Measurements from ENCODE around the gene GAB2.
"Not testable (repeated sequence)": the region's sequence is repeated elsewhere in the genome, so short reads cannot be mapped to it uniquely, and the experiment has no call there.

The GAB2 gene

DNA sequence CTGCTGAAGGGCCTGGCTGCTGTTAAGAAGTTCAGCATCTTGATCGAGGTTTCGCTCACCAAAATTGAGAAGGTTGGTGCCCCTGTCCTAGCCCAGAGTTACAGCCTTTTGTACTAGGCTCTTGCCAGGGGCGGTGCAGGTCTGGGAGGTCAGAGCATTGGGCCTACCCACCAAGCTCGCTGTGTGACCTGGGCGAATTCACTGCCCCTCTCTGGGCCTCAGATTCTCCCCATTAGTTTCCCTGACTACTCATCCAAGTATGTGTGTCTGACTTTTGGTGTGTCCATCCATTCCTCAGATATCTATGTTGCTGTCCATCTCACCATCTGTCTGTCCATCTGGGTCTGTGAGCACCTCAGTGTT, 218.0 kb downstream of the GAB2 start:
- DNase-seq, result no peak

DNA sequence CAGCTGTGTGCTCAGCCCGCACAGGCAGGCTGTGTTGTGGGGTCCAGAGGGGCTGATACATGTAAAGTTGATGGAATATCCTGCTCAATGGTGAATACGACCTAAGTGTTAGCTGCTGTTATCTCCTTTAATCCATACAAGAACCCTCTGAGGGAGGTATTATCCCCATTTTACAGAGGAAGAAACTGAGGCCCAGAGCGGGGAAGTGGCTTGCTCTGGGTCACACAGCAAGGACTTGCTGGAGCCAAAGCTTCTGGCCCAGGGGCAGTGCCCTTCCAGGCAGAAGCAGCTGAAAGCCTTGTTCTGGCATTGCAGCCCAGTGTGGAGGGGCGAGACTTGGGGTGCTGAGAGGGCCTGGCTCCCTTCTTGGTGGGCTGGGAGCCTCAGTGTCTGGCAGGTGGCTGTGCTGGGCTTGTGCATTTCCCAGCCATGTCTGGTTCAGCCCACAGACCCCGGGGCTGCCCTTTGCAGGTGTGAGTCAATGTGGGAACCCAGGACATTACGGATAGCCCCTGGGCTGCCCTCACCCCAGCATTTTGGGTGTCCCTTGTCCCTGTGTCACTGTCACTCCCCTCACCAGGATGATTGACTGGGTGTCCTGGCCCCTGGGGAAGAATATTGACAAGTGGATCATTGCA, 218.5 kb downstream of the GAB2 start:
- no peak for DNase-seq

DNA sequence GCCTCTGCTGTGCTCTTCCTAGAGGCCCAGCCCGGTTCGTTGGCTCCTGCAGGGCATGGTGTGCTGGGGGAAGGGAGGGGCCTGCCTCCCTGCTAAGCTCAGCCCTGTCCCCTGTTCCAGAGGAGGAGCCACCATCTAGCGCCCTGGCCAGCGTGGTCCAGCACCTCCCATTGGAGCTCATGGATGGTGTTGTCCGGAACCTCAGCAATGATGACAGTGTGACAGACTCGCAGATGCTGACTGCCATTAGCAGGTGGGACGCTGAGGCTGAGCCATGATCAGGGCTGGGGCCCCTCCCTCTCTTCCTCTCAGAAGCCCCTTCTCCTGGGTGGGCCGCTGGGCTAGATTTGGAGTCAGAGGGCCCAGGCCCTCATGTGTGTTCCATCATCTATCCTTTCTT, 219.8 kb downstream of the GAB2 start:
- DNase-seq, result no peak

DNA sequence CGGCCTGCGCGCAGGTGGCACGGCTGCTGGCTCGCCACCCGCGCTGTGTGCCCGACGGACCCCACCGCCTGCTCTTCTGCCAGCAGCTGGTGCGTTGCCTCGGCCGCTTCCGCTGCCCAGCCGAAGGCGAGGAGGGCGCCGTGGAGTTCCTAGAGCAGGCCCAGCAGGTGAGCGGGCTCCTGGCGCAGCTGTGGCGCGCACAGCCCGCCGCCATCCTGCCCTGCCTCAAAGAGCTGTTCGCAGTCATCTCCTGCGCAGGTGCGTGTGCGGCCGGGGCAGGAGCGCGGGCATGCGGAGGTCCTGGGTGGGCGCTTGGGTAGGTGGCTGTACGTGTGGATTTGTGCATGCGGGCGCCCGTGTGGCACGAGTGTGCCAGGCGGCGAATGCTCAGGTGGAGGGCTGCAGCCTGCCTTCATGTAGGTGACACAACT, 220.9 kb downstream of the GAB2 start:
- no peak for DNase-seq

DNA sequence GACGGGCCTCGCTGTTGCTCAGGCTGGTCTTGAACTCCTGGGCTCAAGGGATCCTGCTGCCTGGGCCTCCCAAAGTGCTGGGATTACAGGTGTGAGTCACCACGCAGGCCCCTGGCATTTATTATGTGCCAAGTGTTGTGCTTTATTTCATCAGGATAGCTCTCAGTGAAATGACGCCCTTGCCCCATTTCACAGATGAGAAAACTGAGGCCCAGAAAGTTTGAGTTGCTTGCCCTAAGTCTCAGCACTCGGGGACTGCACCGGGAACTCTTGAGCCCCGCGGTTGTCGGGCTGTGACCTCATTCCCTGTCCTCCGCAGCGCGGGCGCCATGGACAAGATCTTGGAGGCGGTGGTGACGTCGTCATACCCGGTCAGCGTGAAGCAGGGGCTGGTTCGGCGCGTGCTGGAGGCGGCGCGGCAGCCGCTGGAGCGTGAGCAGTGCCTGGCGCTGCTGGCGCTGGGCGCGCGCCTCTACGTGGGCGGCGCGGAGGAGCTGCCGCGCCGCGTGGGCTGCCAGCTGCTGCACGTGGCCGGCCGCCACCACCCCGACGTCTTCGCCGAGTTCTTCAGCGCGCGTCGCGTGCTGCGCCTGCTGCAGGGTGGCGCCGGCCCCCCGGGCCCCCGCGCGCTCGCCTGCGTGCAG, 221.6 kb downstream of the GAB2 start:
- no peak for DNase-seq

DNA sequence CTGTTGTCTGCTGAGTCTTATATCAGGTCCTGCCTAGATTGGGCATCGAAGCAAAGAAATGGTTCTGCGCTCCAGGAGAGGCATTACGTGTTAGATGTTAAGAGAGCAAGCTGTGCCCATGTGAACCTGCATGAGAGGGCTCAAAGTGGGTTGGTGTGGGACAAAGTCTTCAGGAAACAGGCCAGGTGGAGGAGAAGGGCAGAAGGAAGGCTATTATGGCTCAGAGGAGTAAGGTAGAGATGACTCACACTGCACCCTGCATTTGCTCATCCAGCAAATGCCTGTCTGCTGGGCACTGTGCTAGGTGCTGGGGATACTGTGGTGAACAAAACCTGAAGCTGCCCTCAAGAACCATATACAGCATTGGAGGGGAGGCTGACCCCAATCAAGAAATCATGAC, 223.1 kb downstream of the GAB2 start:
- no peak for DNase-seq

DNA sequence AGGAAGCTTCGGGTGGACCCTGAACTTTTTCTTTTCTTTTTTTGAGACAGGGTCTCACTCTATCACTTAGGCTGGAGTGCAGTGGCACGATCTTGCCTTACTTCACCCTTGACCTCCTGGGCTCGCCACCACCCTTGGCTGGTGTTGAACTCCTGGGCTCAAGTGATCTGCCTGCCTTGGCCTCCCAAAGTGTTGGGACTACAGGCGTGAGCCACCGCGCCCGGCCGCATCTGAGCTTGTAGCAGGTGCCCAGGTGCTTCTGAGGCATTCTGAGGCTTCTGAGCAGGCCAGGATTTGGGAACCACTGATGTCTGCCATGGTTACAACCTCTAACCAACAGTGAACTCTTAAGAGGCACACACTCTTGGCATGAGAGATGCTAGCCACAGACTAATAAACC, 223.8 kb downstream of the GAB2 start:
- no peak for DNase-seq

DNA sequence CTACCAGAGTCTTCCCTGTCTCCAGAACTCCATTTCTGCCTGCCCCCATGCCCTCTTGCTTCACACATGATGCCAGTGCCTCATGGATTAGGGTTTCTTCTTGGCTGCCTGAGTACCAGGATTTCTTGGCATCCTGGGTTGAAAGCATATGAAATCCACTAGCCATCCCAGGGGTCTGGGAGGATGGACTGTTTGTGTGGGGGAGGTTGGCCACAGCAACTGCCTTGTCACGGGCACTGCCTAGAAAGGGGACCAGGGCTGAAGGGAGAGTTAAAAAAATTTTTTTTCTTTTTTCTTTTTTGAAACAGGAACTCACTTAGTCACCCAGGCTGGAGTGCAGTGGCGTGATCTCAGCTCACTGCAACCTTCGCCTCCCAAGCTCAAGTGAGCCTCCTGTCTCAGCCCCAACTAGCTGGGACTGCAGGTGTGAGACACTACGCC, 224.7 kb downstream of the GAB2 start:
- no peak for DNase-seq

DNA sequence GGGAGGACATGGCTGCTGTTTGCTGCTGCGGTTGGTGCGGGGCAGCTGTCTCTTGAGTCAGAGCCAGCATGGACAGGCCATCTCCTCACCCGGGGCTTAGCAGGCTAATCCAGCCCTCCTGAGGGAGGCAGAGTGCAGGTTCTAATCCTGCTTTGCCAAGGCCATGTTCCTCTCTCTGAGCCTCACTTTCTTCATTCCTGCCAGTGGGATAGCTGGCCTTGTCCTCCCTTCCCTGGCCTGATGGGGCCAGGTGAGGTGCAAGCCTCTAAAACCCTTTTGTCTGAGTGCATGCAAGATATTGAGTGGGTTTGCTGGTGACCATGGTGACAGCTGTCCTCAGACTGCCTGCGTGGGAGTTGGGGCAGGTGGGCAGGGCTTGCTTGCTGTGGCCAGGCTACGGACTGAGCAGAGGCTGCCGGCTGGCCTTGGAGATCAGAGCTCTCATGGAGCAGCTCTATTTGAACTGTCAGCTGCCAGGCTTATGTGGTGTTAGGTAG, 225.3 kb downstream of the GAB2 start:
- DNase-seq, result no peak

DNA sequence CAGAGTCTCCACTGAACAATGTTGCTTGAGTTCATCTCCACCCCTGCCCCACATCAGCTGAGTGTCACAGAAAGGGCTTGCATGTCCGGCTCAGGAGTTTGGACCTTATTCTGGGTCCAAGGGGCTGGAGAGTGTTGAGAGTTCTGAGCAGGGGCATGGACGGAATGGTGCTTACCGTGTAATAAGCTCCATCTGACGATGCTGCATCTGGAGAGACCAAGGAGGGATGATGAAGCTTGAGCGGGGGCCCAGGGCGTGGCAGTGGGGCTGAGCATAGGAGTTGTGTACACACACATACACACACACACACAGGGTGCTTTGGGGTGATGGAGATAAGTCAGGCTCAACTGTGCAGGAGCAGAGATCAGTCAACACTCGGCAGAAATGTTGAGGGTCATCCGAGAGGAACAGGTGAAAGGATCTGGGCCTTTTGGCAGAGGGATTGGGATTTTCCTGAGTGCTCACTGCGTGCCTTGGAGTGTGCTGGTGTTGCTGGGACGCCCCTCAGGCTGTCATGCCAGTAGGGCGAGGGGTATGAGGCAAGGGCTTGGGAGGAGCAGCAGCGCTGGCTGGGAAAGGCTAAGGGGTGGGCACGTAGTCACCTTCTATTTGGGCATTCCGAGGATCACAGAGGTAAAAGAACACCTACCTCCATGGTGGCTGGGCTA, 226.6 kb downstream of the GAB2 start:
- DNase-seq, result no peak

DNA sequence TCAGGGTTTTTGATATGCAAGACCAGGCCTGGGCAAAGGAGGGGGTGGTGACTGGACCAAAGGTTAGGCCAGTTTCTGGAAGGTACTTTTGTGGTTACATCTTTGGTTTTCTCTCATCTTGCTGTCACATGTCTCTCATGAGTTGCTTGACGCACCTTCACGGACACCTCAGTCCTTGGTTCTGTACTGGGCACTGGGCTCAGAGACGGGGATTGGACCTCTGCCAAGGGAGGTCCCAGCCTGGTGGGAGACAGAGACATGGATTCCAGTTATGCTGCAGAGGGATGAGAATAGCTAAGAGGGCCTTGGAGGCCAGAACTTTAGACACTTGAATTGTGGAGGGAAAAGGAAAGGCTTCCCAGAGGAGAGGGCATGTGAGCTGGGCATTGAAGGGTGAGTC, 227.2 kb downstream of the GAB2 start:
- DNase-seq, result no peak

DNA sequence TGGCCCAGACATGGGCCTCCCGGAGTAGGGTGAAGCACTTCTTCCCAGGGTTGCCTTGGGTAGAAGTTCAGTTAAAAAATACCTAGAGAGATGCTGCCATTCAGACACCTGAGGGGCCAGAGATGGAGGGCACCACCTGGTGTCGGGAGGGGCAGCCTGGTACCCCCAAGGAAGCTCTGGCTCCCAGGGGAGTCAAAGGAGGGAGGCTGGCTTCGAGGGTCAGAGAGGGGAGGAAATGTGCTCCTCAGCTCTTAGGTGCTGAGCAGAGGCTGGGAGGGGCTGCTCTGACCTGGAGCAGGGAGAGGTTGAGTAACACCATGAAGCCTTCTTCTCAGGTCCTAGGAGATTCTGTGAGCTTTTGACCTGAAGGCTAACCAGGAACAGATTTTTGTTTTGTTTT, 227.8 kb downstream of the GAB2 start:
- no peak for DNase-seq

DNA sequence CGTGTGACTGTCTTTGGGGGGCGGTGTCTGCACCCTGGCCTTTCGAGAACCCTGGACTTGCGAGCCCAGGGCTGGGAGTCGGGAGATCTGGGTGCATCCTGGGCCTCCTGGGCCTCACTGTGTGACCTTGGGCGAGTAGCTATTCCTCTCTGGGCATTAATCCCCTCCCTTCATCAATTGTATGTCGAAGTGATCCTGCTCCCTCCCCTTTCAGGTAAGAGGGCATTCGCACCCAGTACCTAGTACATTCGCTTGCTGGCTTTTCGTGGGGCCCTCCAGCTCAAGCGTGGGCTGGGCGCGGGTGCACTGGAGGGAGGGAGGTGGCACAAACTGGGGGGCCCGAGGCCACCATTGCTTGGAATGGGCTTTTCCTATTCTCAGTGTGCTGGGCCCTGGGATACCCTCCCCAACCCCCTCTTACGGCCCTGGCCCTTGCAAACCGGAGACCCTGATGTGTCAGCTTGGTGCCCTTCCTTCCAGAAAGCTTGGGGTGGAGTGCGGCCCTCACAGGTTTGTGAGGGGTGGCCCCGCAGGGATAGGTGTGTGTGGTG, 228.4 kb downstream of the GAB2 start:
- no peak for DNase-seq

DNA sequence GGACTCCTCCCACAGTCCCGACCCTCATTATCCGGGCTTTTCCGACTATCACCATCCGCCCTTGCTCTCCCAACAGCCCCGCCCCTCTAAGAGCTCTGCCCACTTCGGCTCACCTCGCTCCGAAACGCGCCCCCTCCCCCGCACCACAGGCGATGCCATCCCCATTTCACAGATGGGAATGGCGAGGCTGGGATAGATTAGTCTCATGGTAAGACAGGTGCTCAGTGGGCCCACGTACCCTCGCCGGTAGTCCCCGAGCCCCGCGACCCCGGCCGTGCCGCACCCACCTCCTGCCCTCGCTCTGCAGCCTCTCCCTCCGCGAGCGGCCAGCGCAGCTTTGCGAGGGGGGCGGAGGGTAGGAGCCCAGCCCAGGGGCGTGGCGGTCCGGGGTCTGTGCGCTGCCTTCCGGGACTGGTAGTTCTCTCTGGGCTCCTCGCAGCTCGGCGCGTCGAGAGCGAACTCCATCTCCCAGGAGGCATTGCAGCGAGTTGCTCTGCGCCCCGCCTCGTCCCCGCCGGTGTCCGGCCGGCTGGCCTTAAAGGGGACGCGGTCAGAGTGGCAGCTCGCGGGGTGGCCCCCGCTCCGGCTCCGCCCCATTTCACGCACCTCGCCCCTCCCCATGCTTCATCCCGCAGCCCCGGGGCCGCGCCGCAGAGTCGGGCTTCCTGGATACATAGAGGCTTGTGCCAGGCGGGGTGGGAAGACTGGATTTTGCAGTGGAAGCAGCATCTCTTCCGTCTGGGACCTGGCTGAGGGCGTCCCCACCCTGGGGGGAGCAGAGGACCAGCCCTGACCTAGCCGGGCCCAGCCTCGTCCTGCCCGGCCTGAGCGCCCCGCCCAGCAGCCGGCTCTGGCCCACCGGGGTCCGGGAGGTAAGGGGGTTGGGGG, 229.1 kb downstream of the GAB2 start, which contains the start of the genes KCTD21 and USP35:
Gene KCTD21 (minus strand): TSS at position 341 of the 888 bp plus-strand sequence. CDS start 14,072 bp downstream, outside the sequence.
Gene USP35 (plus strand): TSS at position 634 of the 888 bp plus-strand sequence. CDS start 7,327 bp downstream, outside the sequence.
- peak; percentile 94 for DNase-seq

DNA sequence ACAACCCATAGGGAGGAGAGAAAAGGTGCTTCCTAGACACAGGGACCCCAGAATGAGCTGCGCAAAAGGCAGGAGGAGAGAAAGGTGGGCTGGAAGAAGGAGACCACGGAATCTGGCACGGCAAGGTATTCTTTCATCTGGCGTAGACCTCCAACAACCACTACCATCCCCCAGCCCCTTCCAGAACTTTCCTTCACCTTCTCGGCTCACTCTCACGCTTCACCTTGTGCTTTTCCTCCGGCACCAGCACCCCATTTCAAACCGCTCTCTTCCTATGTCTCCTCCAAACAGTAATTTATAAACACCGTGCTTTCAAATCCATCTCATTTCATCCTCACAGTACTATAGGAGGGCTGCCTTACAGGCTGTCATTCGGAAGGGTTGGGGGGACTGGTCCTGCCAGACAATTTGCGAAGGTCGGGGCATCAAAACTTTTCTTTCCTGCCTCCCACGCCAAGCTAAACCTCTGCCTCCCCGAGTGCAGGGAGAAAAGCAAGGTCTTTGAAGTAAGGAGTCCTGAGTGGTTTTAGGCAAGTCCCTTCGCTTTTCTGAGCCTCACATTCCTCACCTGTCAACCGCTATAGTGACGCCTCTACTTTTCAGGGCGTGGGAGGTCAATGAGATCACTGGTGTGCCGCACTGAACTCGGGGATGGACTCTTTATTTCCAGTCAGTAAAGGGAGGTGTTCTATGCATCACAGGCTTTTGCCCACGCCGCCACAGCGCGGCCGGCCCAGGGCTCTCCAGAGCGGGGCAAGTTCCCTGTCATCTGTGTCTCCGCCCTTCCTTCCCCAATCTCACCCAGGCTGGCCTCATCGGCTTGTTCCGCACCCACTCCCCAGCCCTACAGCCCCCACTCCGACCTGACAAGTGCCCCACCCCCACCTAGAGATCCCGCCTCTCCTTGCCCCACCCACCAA, 230.0 kb downstream of the GAB2 start:
- peak; percentile 88 for DNase-seq

DNA sequence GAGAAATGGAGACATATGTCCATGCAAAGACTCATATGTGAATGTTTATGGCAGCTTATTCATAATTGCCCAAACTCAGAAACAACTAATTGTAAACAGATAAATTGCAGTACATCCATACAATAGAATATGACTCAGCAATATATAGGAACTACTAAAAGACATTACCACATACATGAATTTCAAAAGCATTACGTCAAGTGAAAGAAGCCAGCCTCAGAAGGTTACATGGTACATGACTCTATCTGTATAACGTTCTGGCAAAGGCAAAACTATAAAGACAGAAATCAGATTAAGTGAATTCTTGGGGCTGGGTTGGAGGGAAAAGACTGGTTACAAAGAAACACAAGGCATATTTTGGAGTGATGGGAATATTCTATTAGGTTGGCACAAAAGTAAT, 236.4 kb downstream of the GAB2 start:
- no peak for DNase-seq

DNA sequence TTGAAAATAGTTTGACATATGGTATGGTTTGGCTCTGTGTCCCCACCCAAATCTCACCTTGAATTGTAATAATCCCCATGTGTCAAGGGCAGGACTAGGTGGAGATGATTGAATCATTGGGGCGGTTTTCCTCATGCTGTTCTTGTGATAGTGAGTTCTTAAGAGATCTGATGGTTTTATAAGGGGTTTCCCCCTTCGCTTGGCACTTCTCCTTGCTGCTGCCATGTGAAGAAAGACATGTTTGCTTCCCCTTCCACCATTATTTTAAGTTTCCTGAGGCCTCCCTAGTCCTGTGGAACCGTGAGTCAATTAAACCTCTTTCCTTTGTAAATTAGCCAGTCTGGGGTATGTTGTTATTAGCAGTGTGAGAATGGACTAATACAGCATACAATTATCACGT, 236.9 kb downstream of the GAB2 start:
- no peak for DNase-seq

DNA sequence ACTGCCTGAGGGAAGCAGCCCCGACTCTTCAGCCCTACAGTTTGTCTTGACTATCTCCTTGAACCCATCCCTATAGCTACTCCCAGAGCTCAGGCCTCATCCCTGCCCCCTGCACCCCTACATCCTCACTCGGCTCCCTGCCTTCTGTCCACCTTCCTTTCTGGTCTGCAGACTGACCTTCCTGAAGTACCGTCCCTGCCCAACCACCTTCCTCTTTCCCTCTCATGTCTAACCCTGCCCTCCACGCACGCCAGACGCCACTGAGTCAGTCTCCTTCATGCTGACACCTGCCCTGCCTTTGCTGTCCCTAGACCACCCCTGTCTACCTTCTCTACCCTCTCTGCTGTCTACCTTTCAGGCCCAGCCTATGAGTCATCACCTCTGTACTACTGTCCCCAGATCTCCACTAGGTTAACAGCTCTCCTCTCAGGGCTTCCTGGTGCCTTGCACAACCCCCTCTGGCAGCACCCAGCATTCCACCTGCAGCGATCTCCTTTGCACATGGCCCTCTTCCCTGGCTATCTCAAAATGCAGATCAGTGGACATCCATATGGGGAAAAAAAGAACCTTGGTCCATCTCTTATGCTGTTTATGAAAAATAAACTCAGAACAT, 238.1 kb downstream of the GAB2 start:
- DNase-seq, result no peak

DNA sequence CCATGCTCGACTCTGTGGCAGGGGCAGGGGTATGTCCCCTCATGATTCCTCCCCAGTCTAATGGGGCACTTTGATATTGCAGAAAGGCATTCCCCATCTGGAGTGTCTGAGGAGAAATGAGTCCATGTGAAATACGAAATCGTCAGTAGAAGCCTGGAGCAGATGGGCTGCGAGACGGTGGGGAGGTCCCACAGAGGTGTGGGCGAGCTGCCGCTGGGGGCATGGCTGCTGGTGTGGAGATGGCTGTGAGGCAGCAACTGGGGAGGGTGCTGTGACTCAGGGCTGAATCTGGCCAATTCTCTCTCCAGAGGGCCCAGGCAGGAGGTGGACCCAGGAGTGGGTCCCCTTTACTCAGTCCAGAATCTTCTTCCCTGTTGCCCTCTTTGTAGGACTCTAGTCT, 240.4 kb downstream of the GAB2 start:
- DNase-seq, result no peak

DNA sequence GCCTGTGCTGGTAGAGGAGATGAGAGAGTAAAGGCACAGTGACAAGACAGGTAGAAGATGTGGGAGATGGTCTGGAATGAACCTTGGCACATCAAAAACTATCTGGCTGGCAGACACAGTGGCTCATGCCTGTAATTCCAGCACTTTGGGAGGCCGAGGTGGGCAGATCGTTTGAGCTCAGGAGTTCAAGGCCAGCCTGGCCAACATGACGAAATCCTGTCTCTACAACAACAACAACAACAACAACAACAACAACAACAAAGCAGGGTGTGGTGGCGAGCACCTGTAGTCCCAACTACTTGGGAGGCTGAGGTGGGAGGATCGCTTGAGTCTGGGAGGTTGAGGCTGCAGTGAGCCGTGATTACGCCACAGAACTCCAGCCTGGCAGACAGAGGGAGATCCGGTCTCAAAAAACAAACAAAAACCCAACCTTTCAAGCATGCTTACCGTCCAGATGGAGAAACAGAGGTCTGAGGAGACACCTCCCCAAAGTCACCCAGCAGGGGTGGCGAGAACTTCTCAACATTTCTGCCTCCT, 240.9 kb downstream of the GAB2 start:
- no peak for DNase-seq

DNA sequence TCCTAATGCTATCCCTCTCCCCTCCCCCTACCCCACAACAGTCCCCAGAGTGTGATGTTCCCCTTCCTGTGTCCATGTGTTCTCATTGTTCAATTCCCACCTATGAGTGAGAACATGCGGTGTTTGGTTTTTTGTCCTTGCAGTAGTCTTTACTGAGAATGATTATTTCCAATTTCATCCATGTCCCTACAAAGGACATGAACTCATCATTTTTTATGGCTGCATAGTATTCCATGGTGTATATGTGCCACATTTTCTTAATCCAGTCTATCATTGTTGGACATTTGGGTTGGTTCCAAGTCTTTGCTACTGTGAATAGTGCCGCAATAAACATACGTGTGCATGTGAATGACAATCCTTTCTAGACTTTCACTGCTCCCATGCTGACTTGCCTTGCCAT, 241.8 kb downstream of the GAB2 start:
- DNase-seq, result not testable (repeated sequence)

Measured in KG1 (cell line).